Right lobe of liver (tissue), 6 donors: Measurements from ENCODE around the gene ALG12. TPM values are rescaled to one million over a fixed set of nuclear protein-coding genes. Genes with fewer than 3 reads are reported as not detected.

Experiments used
- ATAC-seq, 4 donors: fragments of 200-7000 bp; cut with Tn5 transposase; one replicate each; pipeline ENCODE4 v1.9.1; 2020; ENCODE audit warnings: mild to moderate bottlenecking in 4 of 4, moderate library complexity in 4 of 4
- DNase-seq, 3 donors: peaks; one replicate each; pipeline ENCODE4 v3.0.0-alpha.2; 2020
- H3K27ac ChIP-seq, 3 donors: fragments of 200-600 bp; one replicate each; pipeline ENCODE4 v1.8.0; 2022
- H3K27me3 ChIP-seq, 2 donors: fragments of 200-600 bp; one replicate each; pipeline ENCODE4 v1.8.0; 2022
- H3K36me3 ChIP-seq, 4 donors: fragments of 200-600 bp; sonication (generic) in 1 of 4; one replicate each; pipeline versions ENCODE4 v1.5.1 to v1.8.0; 2017 to 2022; ENCODE audit warnings: control low read depth in 1 of 4
- H3K4me1 ChIP-seq, 4 donors: fragments of 200-600 bp; sonication (generic) in 1 of 4; one replicate each; pipeline versions ENCODE4 v1.5.1 to v1.8.0; 2017 to 2022; ENCODE audit warnings: control low read depth in 1 of 4
- H3K4me3 ChIP-seq, 3 donors: fragments of 200-600 bp; one replicate each; pipeline ENCODE4 v1.8.0; 2022
- H3K9me3 ChIP-seq, 4 donors: fragments of 200-600 bp; sonication (generic) in 1 of 4; one replicate each; pipeline versions ENCODE4 v1.5.1 to v1.8.0; 2017 to 2022; ENCODE audit warnings: control low read depth in 1 of 4
- POLR2A ChIP-seq: fragments of 450-650 bp; IDR thresholded peaks from one replicate; pipeline ENCODE4 v1.6.1; 2017; ENCODE audit warnings: antibody characterized with exemption, mild to moderate bottlenecking
- WGBS: methylation state at CpG from one replicate; pipeline ENCODE4 v1.1.6; 2018; ENCODE audit warnings: low coverage, low lambda C conversion rate; ENCODE audit not compliant: insufficient coverage; ENCODE audit errors: missing lambda C conversion rate; 5-methylcytosine and 5-hydroxymethylcytosine counted together
- intact Hi-C, 2 donors: fragments of 100-400 bp; cut with DNase I; formaldehyde crosslinking; loops; one replicate each; pipeline versions ENCODE4 v1.11.2 to v1.14.1; 2022
- total RNA-seq, 6 experiments: library from RNA; depleted of rRNA in 2 of 6; stranded (reverse); fragments of >200 nt in 2 of 6; fragmentation: NEBNext Ultra II Directional in 3 of 6; extraction: Animal tissue kit (Norgen Biotek cat#: 25700) in 3 of 6; gene quantifications; one replicate each; pipeline versions ENCODE4 v1.1.0 to v1.2.4, GENCODE V29; 2016 to 2023
- TF ChIP-seq, protein P1 (sequence below), 4 donors: fragments of 200-600 bp in 3 of 4; fragments of 450-650 bp in 1 of 4; IDR thresholded peaks; one replicate each; pipeline versions ENCODE4 v1.5.1 to v1.8.0; 2016 to 2022; ENCODE audit warnings: antibody characterized with exemption in 4 of 4, mild to moderate bottlenecking in 2 of 4
- donor health status: DM: no; HTN: yes; CAD: no.
- donor health status: DM: no; HTN: no; CAD: no.
- donor health status: DM: no; HTN: no; CAD: no.
- donor health status: DM: no; HTN: yes; CAD: no.
- donor health status: DM: no; HTN: yes; CAD: no.

The ALG12 gene
- total RNA-seq, 6 experiments from 2014 or later, result 15.1 to 19.0 (median 16.6) TPM

DNA sequence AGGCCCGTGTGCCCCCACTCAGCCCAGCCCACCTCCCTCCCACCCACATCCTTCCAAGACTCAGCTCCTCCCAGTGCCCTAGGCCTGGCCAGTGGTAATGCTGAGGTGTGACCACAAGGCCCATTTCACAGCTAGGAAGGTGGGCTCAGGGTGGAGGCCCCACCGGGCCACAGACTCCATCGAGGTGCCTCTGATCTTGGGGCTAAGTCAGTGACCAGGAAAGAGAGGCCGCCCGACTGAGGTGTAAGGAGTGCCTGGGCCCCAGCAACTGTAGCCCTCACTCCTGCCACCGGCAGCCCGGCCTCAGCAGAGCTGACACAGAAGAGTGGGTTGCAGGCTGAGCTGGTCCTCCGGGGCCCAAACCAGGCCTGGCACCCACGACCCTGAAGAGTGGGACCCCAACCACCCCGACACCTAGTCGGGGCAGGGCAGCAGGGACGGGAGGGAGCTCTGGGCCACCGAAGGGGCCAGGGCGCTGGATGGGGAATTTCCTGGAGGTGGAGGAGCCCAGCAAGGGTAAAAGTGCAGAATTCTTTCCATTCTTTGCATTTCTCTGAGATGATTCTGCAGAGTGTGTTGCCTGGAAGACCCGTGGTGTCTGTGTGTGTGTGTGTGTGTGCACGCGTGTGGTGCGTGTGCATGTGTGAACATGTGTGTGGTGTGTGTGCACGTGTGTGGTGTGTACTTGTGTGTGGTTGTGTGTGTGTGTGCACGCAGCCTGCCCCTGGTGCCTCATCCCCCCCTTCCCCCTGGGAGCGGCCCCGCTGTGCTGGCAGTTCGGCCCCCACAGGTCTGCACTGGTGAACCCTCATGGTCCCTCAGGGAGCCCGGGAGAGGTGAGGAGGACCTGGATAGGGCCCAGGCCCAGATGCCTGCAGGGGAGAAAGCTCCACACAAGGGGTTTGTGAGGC, 34.0 kb upstream of the ALG12 start:
- Histone ChIP-seq H3K9me3 (no peaks in the 10 kb centered on the region), H3K4me1 (peaks cover 3 to 40% (median 27%) of the 10 kb centered on the region in 4 donors), H3K4me3 (no peak overlapping the region), H3K27ac (peak overlapping the region in 2 of 3 donors; percentile 13 to 47), H3K27me3 (no peaks in the 10 kb centered on the region), H3K36me3 (no peaks in the 10 kb centered on the region)
- intact Hi-C loops, result no loop called here
- TF ChIP-seq, protein P1, sequence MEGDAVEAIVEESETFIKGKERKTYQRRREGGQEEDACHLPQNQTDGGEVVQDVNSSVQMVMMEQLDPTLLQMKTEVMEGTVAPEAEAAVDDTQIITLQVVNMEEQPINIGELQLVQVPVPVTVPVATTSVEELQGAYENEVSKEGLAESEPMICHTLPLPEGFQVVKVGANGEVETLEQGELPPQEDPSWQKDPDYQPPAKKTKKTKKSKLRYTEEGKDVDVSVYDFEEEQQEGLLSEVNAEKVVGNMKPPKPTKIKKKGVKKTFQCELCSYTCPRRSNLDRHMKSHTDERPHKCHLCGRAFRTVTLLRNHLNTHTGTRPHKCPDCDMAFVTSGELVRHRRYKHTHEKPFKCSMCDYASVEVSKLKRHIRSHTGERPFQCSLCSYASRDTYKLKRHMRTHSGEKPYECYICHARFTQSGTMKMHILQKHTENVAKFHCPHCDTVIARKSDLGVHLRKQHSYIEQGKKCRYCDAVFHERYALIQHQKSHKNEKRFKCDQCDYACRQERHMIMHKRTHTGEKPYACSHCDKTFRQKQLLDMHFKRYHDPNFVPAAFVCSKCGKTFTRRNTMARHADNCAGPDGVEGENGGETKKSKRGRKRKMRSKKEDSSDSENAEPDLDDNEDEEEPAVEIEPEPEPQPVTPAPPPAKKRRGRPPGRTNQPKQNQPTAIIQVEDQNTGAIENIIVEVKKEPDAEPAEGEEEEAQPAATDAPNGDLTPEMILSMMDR (IDR thresholded peaks at IDR 0.05), result no peak
- TF ChIP-seq POLR2A, result no peak
- WGBS, result 72% methylated on average over 4 of the region's 24 CpGs
- DNase-seq (no peak), ATAC-seq (no peak)

DNA sequence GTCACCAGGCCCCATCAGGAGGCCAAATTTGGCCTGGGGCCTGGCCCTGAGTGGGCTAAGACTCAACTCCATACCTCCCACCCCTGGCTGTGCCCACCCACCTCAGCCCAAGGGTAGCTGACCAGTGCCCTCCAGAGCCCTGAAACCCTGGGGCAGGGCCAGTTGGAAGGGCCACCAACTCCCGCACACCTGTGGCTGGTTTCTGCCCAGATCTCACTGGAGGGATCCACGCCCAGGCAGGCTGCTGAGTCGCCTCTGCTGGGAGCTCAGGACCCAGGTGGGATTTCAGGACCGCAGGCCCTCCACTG, 33.4 kb upstream of the ALG12 start:
- WGBS, result no CpG with 5 or more reads among the region's 4 CpGs
- H3K36me3 ChIP-seq, result no peaks in the 10 kb centered on the region
- no peaks in the 10 kb centered on the region for H3K9me3 ChIP-seq
- peaks cover 3 to 38% (median 26%) of the 10 kb centered on the region in 4 donors for H3K4me1 ChIP-seq
- intact Hi-C loops, result no loop called here
- DNase-seq, result no peak
- H3K27me3 ChIP-seq, result no peaks in the 10 kb centered on the region
- no peak for TF ChIP-seq POLR2A
- ATAC-seq, result no peak
- H3K27ac ChIP-seq, result peak overlapping the region in 2 of 3 donors; percentile 22 to 24
- H3K4me3 ChIP-seq, result no peak overlapping the region

DNA sequence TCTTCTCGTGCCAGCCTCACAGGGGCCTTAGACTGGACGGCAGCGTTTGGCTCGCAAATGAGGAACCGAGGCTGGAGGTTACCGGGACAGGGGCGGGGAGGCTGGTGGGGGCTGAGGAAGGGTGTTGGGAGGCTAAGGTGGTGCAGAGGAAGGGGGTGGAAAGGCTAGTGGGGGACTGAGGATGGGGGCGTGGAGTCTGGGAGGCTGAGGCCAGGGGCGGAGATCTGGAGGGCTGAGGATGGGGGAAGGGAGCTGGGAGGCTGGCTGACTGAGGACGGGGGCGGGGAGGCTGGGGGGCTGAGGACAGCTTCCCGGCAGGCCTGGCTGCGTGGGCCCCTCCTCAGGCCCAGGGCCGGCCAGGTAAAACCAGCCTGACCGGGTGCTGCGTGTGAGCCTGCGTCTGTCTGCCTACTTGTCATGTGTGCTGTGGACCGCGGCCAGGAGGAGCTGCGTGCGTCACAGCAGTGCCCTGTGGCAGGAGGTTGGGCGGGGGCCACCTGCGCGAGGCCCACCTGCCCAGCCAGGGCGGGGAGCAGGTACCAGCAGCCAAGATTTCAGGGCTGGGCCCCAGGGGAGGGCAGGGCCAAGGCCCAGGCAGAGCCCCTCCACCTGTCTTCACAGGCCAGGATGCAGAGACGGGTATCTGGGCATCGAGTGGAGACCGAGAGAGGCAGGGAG, 32.9 kb upstream of the ALG12 start:
- ATAC-seq, result no peak
- intact Hi-C loops, result no loop called here
- no peaks in the 10 kb centered on the region for H3K27me3 ChIP-seq
- 58% methylated on average over 12 of the region's 28 CpGs for WGBS
- no peak for TF ChIP-seq POLR2A
- TF ChIP-seq, protein P1 (IDR thresholded peaks at IDR 0.05), result no peak
- H3K36me3 ChIP-seq, result no peaks in the 10 kb centered on the region
- peak in 1 of 3 donors; percentile 89 for DNase-seq
- no peaks in the 10 kb centered on the region for H3K9me3 ChIP-seq
- no peak overlapping the region for H3K4me3 ChIP-seq
- H3K4me1 ChIP-seq, result peaks cover 3 to 38% (median 23%) of the 10 kb centered on the region in 4 donors
- peak overlapping the region in 2 of 3 donors; percentile 22 to 24 for H3K27ac ChIP-seq

DNA sequence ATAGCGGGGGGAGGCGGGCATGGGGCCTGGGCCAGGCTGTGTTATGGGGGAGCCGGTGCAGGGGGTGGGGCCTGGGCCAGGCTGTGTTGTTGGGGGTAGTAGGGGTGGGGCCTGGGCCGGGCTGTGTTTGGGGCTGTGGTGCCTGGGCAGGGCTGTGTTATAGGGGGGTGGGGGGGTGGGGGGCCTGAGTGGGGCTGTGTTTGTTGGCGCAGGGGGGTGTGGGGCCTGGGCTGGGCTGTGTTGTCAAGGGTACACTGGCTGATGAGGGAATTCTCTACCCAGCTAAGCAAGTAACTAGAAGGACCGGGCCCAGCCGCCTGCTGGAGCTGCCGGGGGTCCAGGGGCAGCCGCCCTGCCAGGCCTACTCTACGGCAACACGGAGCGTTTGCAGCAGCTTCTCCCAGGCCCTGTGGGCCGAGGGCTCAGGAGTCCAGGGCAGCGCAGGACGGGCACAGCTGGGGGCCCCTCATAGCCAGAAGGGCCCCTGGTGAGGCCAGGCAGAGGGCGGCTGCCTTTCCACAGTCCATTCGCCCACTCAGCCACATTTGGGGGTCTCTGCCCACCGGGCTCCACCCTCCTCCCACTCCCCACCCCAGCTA, 32.3 kb upstream of the ALG12 start:
- Histone ChIP-seq H3K4me3 (no peak overlapping the region), H3K9me3 (no peaks in the 10 kb centered on the region), H3K36me3 (no peaks in the 10 kb centered on the region), H3K27ac (no peak overlapping the region), H3K4me1 (peaks cover 3 to 38% (median 17%) of the 10 kb centered on the region in 4 donors), H3K27me3 (no peaks in the 10 kb centered on the region)
- no peak for TF ChIP-seq POLR2A
- TF ChIP-seq, protein P1 (IDR thresholded peaks at IDR 0.05), result no peak
- ATAC-seq (no peak), DNase-seq (no peak)
- WGBS, result 85% methylated on average over 4 of the region's 18 CpGs
- intact Hi-C loops, result no loop called here
